GM18861 (cell line): ENCODE data around the gene PRKCZ.

Source experiments
- ATAC-seq: cut with Tn5 transposase; IDR thresholded peaks from one replicate; pipeline ENCODE4 v1.9.1; 2021; ENCODE audit not compliant: unreplicated experiment

The PRKCZ gene

DNA sequence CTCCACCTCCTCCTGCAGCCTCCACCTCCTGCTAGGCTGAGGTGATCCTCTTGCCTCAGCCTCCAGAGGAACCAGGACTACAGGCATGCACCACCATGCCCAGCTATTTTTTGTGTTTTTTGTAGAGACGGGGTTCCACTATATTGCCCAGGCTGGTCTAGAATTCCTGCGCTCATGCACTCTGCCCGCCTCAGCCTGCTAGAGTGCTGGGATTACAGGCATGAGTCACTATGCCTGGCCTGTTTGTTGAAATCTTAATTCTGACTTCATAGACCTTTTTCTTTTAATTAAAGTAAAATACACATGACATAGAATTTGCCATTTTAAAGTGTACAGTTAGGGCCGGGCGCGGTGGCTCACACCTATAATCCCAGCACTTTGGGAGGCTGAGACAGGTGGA lies 101.7 kb downstream of the PRKCZ start:
- no peak for ATAC-seq

DNA sequence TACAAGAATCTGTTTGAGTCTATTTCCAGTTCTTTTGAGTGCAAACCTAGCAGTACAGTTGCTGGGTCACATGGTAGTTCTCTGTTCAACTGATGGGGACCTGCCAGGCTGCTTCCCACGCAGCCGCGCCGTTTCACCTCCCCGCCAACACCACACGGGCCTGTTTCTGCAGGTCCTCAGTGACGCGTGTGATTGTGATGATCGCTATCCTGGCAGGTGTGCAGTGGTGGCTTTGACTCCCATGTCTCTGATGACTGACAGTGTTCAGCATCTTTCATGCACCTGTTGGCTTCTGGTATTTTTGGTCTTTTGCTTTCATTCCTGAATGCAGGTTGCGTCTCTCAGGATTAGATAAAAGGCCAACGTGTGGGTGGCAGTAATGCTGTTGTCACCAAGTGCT lies 102.7 kb downstream of the PRKCZ start:
- ATAC-seq = no peak

DNA sequence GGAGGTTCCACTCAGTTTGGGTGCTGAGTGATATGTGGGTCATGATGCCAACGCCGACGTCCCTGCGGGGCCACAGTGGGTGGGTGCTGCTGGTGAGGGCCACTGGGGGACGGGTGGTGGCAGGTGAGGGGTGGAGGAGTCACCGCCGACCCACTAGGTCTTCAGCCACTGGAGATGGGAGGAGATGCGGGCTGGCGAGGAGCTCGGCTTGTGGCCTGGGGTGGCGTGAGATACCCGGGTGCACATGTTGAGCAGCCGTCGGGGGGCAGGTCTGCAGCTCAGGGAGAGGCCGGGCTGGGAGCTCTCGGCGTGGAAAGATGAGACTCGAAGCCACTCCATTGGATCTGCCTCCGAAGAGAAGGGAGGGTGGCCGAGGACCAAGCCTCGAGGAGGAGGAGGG lies 103.8 kb downstream of the PRKCZ start:
- ATAC-seq = no peak

DNA sequence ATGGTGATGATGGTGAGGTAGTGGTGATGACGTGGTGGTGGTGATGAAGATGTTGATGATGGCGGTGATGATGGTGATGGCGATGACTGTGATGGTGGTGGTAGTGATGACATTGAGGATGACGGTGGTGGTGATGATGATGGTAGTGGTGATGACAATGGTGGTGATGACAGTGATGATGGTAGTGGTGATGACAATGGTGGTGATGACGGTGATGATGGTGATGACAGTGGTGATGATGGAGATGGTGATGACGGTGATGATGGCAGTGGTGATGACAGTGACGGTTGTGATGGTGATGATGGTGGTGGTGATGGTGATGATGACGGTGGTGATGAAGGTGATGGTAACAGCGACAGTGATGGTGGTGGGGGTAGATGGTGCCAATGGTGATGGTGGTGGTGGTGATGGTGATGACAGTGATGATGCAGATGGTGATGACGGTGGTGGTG lies 105.0 kb downstream of the PRKCZ start:
- ATAC-seq = no peak

DNA sequence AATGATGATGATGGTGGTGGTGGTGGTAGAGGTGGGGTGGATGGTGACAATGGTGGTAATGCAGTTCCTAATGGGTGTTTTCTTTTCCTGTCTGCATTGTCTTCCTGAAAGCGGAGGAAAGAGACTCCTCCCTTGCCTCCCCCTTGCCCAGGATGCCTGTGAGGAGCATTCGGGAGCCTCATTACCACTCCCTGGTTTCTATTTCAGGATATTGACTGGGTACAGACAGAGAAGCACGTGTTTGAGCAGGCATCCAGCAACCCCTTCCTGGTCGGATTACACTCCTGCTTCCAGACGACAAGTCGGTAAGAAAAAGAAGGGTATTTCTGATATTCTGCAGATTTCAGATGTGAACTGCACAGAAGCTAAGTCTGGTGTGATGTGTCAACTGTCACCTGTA lies 105.6 kb downstream of the PRKCZ start:
- no peak for ATAC-seq

DNA sequence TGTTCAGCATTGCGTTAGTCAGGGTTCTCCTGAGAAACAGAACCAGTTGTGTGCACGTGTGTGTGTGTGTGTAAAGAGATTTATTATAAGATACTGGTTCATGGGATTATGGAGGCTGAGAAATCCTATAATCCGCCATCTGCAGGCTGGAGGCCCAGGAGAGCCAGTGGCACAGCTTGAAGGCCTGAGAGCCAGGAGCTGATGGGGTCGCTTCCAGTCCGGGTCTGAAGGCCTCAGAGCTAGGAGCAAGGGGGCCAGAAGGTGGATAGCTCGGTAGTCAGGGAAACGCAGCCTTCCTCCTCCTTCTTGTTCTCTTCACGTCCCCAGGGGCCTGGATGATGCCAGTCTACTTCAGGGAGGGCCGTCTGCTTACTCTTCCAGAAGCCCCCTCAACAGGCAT lies 106.7 kb downstream of the PRKCZ start:
- no peak for ATAC-seq

DNA sequence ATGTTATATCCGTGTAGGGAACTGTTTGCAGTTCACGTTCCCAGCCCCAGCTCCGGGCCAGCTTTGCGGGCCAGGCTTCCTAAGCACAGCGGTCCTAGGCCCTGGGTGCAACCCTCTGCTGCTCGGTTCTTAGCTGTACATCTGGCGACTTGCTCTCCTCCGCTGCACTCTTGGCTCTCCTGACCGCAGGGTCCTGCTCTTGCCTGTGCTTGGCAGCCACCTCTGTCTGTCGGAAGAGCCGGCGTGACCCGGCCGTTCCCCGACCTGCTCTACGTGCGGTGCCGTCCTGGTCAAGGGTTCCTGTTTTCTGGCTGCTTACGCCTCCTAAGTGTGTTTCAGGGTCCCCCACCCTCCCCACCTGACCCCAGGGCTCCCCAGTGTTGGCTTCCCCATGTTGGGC lies 107.6 kb downstream of the PRKCZ start:
- ATAC-seq = no peak

DNA sequence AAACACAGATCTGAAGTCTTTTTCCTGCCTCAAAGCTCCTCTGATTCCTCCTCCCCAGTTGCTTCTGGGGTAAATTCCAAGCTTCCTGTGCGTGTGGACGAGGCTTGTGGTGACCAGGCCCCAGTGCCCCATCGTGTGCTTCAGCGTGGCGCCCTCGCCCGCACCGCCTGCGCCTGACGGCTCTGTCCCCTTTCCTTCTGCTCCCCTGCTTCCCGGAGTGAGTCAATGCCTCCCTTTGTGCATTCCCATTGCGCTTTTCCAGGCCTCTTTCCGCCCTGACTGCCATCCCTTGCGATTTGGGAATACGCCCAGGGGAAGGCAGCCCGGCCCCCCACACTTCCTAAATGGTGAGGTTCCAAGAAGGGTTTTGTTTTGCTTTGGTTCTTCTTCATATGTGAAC lies 108.1 kb downstream of the PRKCZ start:
- ATAC-seq = no peak

DNA sequence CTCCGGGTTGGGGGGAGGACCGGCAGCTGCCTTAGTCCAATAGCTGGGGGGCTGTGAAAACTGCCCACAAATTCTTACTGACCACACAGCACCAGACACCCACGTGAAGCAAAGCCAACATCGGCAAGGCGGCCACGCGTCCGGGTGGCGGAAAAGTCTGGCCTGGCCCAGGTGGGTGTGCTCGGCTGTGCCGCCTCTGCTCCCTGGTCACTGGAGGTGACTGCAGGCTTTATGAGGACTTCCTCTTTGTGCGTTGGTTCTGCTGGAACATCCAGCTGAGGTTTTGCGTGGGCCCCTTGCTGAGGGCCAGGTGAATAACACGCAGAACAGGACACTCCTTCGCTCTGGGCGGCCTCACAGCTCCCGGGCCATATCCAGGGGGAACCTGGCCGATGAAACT lies 108.9 kb downstream of the PRKCZ start:
- ATAC-seq = no peak

DNA sequence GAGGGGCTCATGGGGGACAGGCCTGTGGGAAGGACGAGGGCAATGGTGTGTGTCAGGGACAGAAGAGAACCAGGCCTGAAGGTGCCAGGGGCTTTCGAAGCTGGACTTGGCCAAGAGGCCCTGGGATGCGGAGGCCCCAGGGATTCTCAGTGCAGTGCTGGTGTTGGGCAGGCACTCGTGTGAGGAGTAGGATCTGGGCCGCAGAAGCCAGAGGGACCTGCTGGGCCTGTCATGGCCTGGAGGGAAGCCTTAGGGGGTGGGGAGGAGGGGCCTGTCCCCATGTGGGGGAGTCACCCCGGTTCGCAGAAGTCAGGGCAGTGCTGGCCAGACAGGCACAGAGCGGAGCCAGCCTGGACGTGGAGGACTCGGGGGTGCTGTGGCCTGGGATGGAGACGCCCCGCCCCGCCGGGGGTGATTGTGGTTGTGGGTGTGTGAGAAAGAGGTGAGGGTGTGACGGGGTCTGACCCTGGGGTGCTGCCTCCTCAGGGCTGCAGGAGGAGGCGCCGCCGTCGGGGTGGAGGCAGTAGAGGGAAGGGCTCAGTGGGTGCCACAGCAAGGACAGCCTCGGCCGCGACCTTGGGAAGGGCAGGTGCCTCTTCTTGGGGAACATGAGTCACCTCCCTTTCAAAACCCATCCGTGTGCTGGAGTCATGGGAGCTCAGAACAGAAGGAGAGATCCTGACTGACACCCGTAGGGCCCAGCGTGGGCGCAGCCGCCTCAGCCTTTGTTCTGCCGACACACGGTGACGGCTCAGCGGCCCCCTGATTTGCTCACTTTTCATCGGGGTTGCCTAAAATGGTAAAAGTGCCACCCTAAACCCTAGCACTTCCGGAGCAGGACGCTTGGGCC lies 110.5 kb downstream of the PRKCZ start:
- ATAC-seq = no peak

DNA sequence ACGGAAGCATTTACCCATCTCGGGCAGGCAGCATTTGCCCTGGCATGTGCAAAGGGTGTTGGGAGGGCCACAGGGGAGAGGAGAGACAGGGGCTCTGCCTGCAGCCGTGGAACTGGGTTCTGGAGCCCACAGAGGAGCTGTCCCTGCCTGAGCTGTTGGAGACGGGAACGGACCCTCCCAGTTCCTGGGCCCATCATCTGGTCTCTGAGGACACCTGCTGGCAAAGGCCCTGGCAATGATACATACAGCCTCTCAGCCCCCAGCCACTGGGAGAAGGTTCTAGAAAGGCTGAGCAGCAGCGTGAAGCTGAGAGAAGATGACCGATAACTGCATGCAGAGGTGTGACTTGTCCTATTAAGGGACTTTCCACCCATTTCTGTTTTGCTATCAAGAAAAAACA lies 113.0 kb downstream of the PRKCZ start:
- no peak for ATAC-seq

DNA sequence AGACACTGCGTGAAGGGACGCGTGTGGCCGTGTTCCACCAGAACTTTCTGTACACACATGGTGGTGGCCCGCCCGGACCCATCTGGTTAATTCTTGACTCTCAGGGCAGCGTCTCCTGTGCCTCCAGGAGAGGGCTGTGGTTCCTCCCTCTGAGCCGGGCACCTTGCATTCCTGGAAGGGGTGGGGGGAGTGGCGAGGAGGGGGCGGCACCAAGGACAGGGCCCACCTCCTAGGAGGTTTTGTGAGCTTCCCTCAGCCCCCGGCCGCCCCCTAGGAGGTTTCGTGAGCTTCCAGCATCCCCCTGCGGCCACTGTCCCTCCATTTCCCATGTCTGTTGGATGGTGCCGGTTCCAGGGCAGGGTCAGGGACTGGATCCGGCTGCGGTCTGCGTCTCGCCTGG lies 115.4 kb downstream of the PRKCZ start:
- no peak for ATAC-seq

DNA sequence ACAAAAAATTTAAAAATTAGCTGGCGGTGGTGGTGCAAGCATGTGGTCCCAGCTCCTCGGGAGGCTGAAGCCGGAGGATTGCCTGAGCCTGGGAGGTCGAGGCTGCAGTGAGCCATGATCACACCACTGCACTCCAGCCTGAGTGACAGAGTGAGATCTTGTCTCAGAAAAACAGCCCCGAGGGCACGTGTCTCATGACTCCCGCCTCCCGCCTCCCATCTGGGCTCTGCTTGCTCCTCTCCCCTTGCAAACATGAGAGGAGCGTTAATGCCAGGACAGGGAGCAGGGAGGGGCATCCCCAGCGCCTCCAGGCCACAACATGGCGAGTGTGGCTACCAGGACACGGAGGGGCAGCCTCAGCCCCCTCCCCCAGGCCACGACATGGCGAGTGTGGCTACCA lies 116.0 kb downstream of the PRKCZ start:
- ATAC-seq = no peak

DNA sequence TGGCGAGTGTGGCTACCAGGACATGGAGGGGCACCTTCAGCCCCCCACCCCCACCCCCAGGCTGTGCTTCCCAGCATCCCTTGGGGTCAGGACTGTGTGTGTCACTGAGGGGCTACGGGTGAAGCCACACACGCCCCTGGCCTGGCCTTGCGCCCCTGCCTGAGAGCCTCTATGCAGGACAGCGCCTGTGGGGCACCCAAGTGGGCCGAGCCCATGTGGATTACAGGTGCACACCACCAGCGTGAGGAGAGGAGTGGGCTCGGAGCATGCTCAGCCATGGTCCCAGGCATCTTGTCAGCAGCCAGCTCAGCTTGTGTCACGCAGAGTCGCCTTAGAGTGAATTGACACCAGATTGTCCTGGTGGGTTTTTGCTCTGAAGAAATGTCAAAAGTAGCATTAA lies 116.5 kb downstream of the PRKCZ start:
- no peak for ATAC-seq

DNA sequence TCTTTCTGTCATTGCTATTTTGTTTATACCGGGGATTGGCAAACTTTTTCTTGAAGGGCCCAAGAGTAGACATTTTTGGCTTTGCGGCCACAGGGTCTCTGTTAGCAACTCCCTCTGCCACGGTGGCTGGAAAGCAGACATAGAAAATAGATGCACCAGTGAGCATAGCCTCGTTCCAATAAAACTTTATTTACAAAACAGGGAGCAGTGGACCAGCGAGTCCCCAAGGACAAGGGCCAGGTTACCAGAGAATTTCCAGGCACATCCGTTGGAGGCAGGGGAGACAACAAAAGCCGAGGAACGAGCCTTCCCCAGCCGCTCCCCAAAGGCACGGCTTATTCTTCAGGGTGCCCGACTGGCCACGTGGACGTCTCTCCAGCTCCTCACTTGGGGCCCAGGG lies 117.9 kb downstream of the PRKCZ start:
- ATAC-seq = no peak

DNA sequence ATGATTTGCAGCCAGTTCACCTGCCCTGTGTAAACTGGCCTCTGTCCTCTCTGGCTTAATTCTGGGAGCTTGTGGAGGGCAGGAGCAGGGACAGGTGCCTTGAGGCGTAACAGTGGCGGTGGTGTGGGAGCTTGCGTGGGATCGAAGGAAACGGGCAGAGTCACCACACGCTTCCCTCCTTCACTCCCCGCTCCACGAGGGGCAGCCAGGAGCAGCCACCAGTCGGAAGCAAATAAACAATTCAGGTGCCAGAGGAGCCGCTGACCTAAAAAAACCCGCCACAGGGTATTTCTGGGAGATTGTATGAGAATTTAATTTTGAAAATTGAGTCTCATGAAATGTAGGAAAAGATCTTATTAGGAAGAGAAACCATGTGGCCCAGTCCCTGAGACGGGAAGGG lies 118.3 kb downstream of the PRKCZ start:
- ATAC-seq = no peak

DNA sequence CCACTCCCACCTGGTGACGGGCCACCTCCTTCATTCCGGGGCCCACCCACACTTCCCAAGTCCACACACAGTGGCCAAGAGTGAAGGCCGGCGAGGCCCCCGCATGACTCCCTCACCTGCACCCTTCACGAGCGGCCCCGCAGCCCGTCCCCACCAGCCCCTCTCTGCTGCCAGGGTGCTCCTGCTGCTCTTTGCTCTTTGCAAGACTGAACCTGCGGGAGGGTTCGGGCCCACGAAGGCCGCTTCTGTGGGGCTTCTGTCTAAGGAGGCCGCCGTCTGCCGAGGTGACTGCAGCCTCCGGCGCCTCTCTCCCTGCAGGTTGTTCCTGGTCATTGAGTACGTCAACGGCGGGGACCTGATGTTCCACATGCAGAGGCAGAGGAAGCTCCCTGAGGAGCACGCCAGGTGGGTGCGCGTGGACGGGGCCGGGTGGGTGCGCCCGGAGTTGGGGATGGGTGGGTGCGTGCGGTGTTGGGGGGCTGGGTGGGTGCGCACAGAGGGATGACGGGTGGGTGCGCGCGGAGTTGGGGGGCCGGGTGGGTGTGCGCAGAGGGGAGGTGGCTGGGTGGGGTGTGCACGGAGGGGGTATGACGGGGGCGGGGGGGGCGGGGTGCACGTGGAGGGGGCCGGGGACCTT lies 119.1 kb downstream of the PRKCZ start:
- ATAC-seq = no peak

DNA sequence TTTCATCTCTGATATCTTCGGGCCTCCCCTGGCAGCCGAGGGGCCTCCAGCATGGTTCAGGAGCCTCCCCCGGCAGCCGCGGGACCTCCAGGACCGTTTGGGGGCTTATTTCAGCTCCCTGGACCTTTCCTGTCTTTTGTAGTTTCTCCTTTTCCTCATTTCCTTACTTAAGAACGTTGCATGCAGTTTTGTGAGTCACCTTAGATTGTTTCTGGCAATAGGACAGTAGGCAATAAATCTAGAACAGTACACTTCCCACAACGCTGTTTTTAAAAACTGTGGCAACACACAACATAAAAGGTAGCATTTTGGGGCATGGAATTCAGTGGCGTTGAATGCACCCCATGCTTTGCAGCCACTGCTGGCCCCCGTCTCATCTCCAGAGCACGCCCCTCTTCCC lies 120.0 kb downstream of the PRKCZ start:
- no peak for ATAC-seq

DNA sequence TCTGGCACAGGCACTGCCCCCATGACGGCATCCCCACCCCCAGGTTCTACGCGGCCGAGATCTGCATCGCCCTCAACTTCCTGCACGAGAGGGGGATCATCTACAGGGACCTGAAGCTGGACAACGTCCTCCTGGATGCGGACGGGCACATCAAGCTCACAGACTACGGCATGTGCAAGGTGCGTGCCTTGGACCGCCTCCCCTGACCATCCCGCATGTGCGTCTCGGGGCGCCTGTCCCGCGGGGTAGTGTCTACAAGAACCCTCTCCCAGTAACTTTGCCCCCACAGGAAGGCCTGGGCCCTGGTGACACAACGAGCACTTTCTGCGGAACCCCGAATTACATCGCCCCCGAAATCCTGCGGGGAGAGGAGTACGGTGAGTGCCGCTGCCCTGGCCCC lies 121.8 kb downstream of the PRKCZ start:
- ATAC-seq = no peak

DNA sequence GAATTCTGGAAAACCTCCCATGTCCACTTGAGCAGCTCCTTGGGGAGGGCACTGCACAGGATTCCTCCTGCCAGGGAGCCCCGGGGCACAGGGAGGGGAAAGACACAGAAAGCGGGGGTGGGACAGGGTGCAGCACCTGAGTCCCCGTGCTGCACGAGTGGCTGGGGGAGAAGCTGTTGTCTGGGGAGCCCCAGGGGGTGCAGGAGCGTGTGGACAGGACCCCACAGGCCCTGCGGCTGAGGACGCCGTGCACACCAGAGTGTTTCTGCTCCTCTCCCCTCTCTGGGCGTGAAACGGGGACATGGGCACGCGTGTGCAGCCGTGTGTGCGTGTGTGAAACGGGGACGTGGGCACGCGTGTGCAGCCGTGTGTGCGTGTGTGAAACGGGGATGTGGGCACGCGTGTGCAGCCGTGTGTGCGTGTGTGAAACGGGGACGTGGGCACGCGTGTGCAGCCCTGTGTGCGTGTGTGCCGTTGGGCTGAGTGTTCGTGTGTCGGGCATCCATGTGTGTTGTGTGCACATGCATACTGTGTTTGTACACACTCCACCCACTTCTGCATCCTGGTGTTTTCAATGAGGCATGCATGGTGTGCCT lies 122.4 kb downstream of the PRKCZ start:
- no peak for ATAC-seq

DNA sequence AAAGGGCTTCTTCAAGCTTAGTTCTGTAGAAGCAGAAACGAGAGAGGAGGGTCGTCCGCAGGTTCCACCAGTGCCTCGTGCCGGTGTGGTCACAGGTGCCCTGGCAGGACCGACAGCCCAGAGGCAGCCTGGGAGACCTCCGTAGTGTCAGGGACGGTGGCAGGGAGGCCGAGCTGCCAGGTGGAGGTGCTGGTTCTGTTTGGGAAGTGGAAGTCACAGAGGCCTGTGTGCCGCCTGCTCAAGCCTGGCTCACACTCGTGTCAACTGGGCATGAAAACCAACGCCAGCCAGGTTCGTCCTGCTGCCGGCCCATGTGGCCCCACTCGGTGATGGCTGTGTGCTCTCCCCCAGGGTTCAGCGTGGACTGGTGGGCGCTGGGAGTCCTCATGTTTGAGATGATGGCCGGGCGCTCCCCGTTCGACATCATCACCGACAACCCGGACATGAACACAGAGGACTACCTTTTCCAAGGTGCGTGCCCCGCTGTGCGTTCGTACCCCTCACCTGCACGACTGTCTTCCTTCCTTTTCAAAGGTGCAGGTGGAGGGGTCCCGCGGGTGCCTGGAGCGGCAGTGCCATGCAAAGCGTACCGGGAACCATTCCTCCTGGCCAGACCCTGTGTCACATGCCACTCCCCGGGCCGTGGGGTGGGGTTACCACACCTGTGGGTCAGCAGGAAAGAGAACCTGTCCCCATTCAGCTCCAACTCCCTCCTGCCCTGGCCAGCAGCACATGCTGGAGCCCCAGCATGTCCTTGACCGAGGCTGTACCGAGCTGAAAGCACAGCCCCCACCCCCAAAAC lies 123.5 kb downstream of the PRKCZ start:
- no peak for ATAC-seq
